Caco-2 (cell line): ENCODE results near the gene DAND5. TPM values are rescaled to one million over a fixed set of nuclear protein-coding genes. Genes with fewer than 3 reads are reported as not detected.

Source experiments
- BruUV-seq: library from RNA; stranded (reverse); fragments of 400-500 nt; replicated peaks from 2 replicates; lab custom pipeline; 2021; lab: Mats Ljungman, UMichigan
- CTCF ChIA-PET: fragments of 300-600 bp; sonication (Branson Sonifier 250); formaldehyde crosslinking; loops from one replicate; lab custom pipeline; 2022; ENCODE audit warnings: antibody characterized with exemption; lab: Charles Lee
- POLR2A ChIA-PET: fragments of 300-600 bp; sonication (Branson Sonifier 250); formaldehyde crosslinking; loops from one replicate; lab custom pipeline; 2022; ENCODE audit warnings: antibody characterized with exemption; lab: Charles Lee
- DNase-seq, 2 experiments: peaks; one replicate each; pipeline versions ENCODE4 v3.0.0 to v3.0.0-alpha.2; 2020 to 2022
- H3K27me3 ChIP-seq: replicated peaks from 2 replicates; pipeline ENCODE4 v1.6.0; 2011; ENCODE audit warnings: low read length; ENCODE audit not compliant: control insufficient read depth, insufficient read depth
- H3K36me3 ChIP-seq: 2 replicates; pipeline ENCODE4 v1.5.1; 2011; ENCODE audit warnings: low read length; ENCODE audit not compliant: control insufficient read depth, insufficient read depth
- H3K4me1 ChIP-seq: fragments of 250-450 bp; sonication (Bioruptor Pico); 2 replicates; pipeline ENCODE4 v1.5.1; 2020; ENCODE audit warnings: mild to moderate bottlenecking
- H3K4me3 ChIP-seq: 2 replicates; pipeline ENCODE4 v1.5.1; 2011; ENCODE audit warnings: low read depth, mild to moderate bottlenecking, control low read depth, low read length
- H3K9me3 ChIP-seq: fragments of 250-450 bp; sonication (Bioruptor Pico); 2 replicates; pipeline ENCODE4 v1.5.1; 2020; ENCODE audit warnings: mild to moderate bottlenecking, moderate library complexity
- H3K27ac Mint-ChIP-seq: one replicate; pipeline ENCODE4 v1.8.0; 2022; ENCODE audit warnings: mixed read lengths; ENCODE audit not compliant: unreplicated experiment
- H3K27me3 Mint-ChIP-seq: one replicate; pipeline ENCODE4 v1.8.0; 2022; ENCODE audit warnings: mixed read lengths; ENCODE audit not compliant: insufficient read depth, unreplicated experiment
- H3K36me3 Mint-ChIP-seq: one replicate; pipeline ENCODE4 v1.8.0; 2022; ENCODE audit warnings: mild to moderate bottlenecking, mixed read lengths; ENCODE audit not compliant: insufficient read depth, unreplicated experiment
- H3K4me1 Mint-ChIP-seq: one replicate; pipeline ENCODE4 v1.8.0; 2022; ENCODE audit warnings: low read depth, mixed read lengths; ENCODE audit not compliant: unreplicated experiment
- H3K4me3 Mint-ChIP-seq: one replicate; pipeline ENCODE4 v1.8.0; 2022; ENCODE audit warnings: mild to moderate bottlenecking, moderate library complexity, mixed read lengths; ENCODE audit not compliant: unreplicated experiment
- H3K9me3 Mint-ChIP-seq: one replicate; pipeline ENCODE4 v1.8.0; 2022; ENCODE audit warnings: mixed read lengths; ENCODE audit not compliant: unreplicated experiment
- CTCF ChIP-seq, 2 experiments: fragments of 200-600 bp in 1 of 2; IDR thresholded peaks; 1 replicate in 1 of 2; 2 replicates in 1 of 2; pipeline versions ENCODE4 v1.5.1 to v1.8.0; 2011 to 2022; ENCODE audit warnings: antibody characterized with exemption in 1 of 2, control low read depth in 1 of 2, inconsistent platforms in 1 of 2, low read depth in 1 of 2, low read length in 1 of 2, mild to moderate bottlenecking in 1 of 2, moderate library complexity in 1 of 2; ENCODE audit not compliant: insufficient read depth in 1 of 2, severe bottlenecking in 1 of 2, unreplicated experiment in 1 of 2
- intact Hi-C: fragments of 100-400 bp; cut with micrococcal nuclease; formaldehyde crosslinking; loops from one replicate; pipeline ENCODE4 v1.10.0; 2022; ENCODE audit not compliant: unreplicated experiment
- total RNA-seq: library from RNA; stranded (reverse); gene quantifications from 2 replicates; pipeline ENCODE4 v1.2.3, GENCODE V29; 2022

The DAND5 gene
- total RNA-seq, 1 experiment from 2014 or later = not detected

DNA sequence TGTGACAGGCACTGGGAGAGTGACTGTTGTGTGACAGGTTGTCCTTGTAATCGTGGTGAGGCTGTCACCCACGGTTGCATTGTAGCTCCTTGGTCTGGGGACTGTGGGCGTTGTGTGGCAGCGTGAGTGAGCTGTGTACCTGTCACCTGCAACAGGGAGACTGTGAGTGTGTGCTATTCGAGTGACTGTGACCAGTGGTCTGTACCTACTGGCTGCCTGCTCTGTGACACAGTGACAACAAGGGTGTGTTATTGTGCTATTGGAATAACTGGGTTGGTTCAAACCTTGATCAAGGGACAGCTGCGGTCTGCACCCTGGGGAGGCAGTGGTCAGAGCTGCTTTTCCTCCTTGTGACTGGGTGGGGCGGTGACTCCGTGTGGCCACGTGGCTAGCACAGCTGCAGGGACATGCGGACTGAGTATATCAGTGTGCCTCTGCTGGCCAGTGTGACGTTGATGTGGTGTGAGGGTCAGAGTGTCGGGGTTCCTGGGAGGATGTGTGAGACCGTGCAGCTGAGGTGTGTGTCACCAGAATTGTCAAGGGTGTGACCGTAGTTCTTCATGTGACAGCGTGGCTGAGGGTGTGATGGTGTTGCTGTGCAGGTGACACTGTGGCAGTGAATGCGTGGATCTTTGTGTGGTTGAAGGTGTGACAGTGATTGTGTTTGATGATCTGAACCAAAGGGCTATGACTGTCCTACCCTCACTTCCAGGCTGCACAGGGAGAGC, 15.8 kb downstream of the DAND5 start:
- Mint-ChIP-seq H3K27ac (no peak overlapping the region), H3K4me3 (no peak overlapping the region), H3K27me3 (peaks cover 2% of the 10 kb centered on the region), H3K9me3 (no peaks in the 10 kb centered on the region), H3K36me3 (no peaks in the 10 kb centered on the region), H3K4me1 (no peaks in the 10 kb centered on the region)
- no peaks in the 10 kb centered on the region; the same call in 1 of the 2 replicates for H3K9me3 ChIP-seq
- no peak for TF ChIP-seq CTCF (IDR thresholded peaks at IDR 0.05; ENCODE audit: insufficient read depth in 1 of 2, low read depth in 1 of 2, low read length in 1 of 2, severe bottlenecking in 1 of 2, unreplicated experiment in 1 of 2)
- H3K27me3 ChIP-seq = no peaks in the 10 kb centered on the region
- CTCF ChIA-PET = interaction anchor here (1.0 to 1.6 kb wide), 2 partner anchors 49 to 76 kb away, joined by 3 to 5 read pairs; no protein-coding TSS in a partner anchor
- DNase-seq = peak in 1 of 2 experiments; percentile 24
- H3K4me1 ChIP-seq = peaks cover 3% of the 10 kb centered on the region; the same call in 1 of the 2 replicates
- no peak overlapping the region for H3K4me3 ChIP-seq
- intact Hi-C loops = loop anchor here (2.0 kb wide), 1 partner anchor 50 kb away; no protein-coding TSS in a partner anchor
- no peaks in the 10 kb centered on the region for H3K36me3 ChIP-seq
- POLR2A ChIA-PET = no interaction called here
- no TSS peak for BruUV-seq

DNA sequence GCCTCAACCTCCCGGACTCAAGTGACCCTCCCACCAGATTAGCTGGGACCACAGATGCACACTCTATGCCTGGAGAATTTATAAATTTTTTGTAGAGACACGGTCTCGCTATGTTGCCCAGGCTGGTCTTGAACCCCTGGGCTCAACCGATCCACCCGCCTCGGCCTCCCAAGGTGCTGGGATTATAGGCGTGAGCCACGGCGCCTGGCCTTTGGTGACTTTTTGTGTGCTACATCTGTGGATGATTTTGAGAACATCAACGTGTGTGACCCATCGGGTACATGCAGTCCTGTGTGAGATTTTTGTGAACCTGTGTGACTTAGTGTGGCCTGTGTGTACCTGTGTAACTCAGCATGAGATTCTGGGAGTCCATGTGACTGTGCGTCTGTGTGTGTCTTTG, 17.4 kb downstream of the DAND5 start:
- Mint-ChIP-seq H3K9me3 (no peaks in the 10 kb centered on the region), H3K4me3 (no peak overlapping the region), H3K4me1 (no peaks in the 10 kb centered on the region), H3K27me3 (peaks cover 2% of the 10 kb centered on the region), H3K36me3 (no peaks in the 10 kb centered on the region), H3K27ac (no peak overlapping the region)
- Histone ChIP-seq H3K4me1 (peaks cover 3% of the 10 kb centered on the region; the same call in 1 of the 2 replicates), H3K9me3 (no peaks in the 10 kb centered on the region; the same call in 1 of the 2 replicates), H3K36me3 (no peaks in the 10 kb centered on the region), H3K4me3 (no peak overlapping the region), H3K27me3 (no peaks in the 10 kb centered on the region)
- no TSS peak for BruUV-seq
- TF ChIP-seq CTCF (IDR thresholded peaks at IDR 0.05; ENCODE audit: insufficient read depth in 1 of 2, low read depth in 1 of 2, low read length in 1 of 2, severe bottlenecking in 1 of 2, unreplicated experiment in 1 of 2) = no peak
- DNase-seq = no peak
- POLR2A ChIA-PET = no interaction called here
- CTCF ChIA-PET = no interaction called here
- intact Hi-C loops = no loop called here

DNA sequence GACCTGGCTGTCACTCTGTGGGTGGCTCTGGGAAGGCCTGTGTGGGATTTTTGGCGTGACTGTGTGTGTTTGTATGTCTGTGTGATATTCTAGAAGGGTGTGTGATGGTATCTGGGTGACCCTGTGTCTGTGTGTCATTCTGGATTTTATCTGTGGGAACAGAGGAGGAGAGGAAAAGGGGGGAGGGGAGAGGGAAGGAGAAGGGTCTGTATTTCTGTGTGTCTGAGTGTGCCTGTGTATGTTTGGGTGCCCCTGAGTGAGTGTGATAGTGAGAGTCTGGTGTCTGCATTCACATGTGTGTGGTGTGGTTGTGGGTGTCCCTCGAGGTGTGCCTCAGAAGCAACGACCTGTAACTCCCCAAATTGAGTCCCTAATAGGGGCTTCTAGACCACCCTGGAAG, 17.8 kb downstream of the DAND5 start:
- Histone ChIP-seq H3K36me3 (no peaks in the 10 kb centered on the region), H3K4me1 (peaks cover 3% of the 10 kb centered on the region; the same call in 1 of the 2 replicates), H3K4me3 (no peak overlapping the region), H3K27me3 (no peaks in the 10 kb centered on the region), H3K9me3 (no peaks in the 10 kb centered on the region; the same call in 1 of the 2 replicates)
- TF ChIP-seq CTCF (IDR thresholded peaks at IDR 0.05; ENCODE audit: insufficient read depth in 1 of 2, low read depth in 1 of 2, low read length in 1 of 2, severe bottlenecking in 1 of 2, unreplicated experiment in 1 of 2) = no peak
- no peaks in the 10 kb centered on the region for H3K9me3 Mint-ChIP-seq
- ChIA-PET CTCF (no interaction called here), POLR2A (no interaction called here)
- intact Hi-C loops = no loop called here
- BruUV-seq = no TSS peak
- H3K4me1 Mint-ChIP-seq = no peaks in the 10 kb centered on the region
- no peak overlapping the region for H3K4me3 Mint-ChIP-seq
- H3K36me3 Mint-ChIP-seq = no peaks in the 10 kb centered on the region
- no peak for DNase-seq
- H3K27ac Mint-ChIP-seq = no peak overlapping the region
- H3K27me3 Mint-ChIP-seq = peaks cover 4% of the 10 kb centered on the region
